GM23338 (cell line): ENCODE measurements around the gene SYT17. TPM values are rescaled to one million over a fixed set of nuclear protein-coding genes. Genes with fewer than 3 reads are reported as not detected.

Source experiments
- ATAC-seq: fragments of 200-7000 bp; cut with Tn5 transposase; 3 replicates; pipeline ENCODE4 v1.9.1; 2020
- DNase-seq: peaks from one replicate; pipeline ENCODE4 v3.0.0-alpha.2; 2015; ENCODE audit warnings: low spot score
- H2AFZ ChIP-seq: fragments of 200-600 bp; sonication (generic); 2 replicates; pipeline ENCODE4 v1.8.0; 2016; ENCODE audit warnings: antibody characterized with exemption, mild to moderate bottlenecking, moderate library complexity
- H3F3A ChIP-seq: fragments of 200-600 bp; sonication (generic); replicated peaks from 2 replicates; pipeline ENCODE4 v1.8.0; 2017; ENCODE audit warnings: antibody characterized with exemption, mixed run types, low read depth
- H3K27ac ChIP-seq: fragments of 200-600 bp; sonication (generic); 2 replicates; pipeline ENCODE4 v1.6.1; 2016; ENCODE audit warnings: low read depth
- H3K27me3 ChIP-seq: fragments of 200-600 bp; sonication (generic); 2 replicates; pipeline ENCODE4 v1.8.0; 2016; ENCODE audit warnings: mild to moderate bottlenecking, mixed run types, moderate library complexity; ENCODE audit not compliant: insufficient read depth
- H3K36me3 ChIP-seq: fragments of 200-600 bp; sonication (generic); 2 replicates; pipeline ENCODE4 v1.8.0; 2016; ENCODE audit warnings: mild to moderate bottlenecking; ENCODE audit not compliant: insufficient read depth
- H3K4me1 ChIP-seq: fragments of 200-600 bp; sonication (generic); 2 replicates; pipeline ENCODE4 v1.8.0; 2016; ENCODE audit warnings: mild to moderate bottlenecking, moderate library complexity; ENCODE audit not compliant: insufficient read depth
- H3K4me2 ChIP-seq: fragments of 200-600 bp; sonication (generic); 2 replicates; pipeline ENCODE4 v1.7.1; 2017; ENCODE audit warnings: mixed run types
- H3K4me3 ChIP-seq: fragments of 200-600 bp; sonication (generic); 2 replicates; pipeline ENCODE4 v1.6.1; 2016; ENCODE audit warnings: mixed run types
- H3K79me2 ChIP-seq: fragments of 200-600 bp; sonication (generic); replicated peaks from 2 replicates; pipeline ENCODE4 v1.8.0; 2017; ENCODE audit warnings: mild to moderate bottlenecking; ENCODE audit not compliant: insufficient read depth
- H3K9me2 ChIP-seq: fragments of 200-600 bp; sonication (generic); 2 replicates; pipeline ENCODE4 v1.8.0; 2017; ENCODE audit not compliant: insufficient read depth
- H4K20me1 ChIP-seq: fragments of 200-600 bp; sonication (generic); replicated peaks from 2 replicates; pipeline ENCODE4 v1.8.0; 2017; ENCODE audit warnings: mild to moderate bottlenecking; ENCODE audit not compliant: insufficient read depth
- H3K27ac Mint-ChIP-seq: 2 replicates; pipeline ENCODE4 v1.8.0; 2020; ENCODE audit warnings: inconsistent platforms, mild to moderate bottlenecking, moderate library complexity, mixed read lengths
- H3K27me3 Mint-ChIP-seq: 3 replicates; pipeline ENCODE4 v1.8.0; 2022; ENCODE audit warnings: low read depth, mild to moderate bottlenecking, moderate library complexity, mixed read lengths, inconsistent platforms; ENCODE audit not compliant: insufficient read depth, poor library complexity
- H3K36me3 Mint-ChIP-seq: 3 replicates; pipeline ENCODE4 v1.8.0; 2021; ENCODE audit warnings: low read depth, mild to moderate bottlenecking, inconsistent platforms, moderate library complexity, mixed read lengths
- H3K4me1 Mint-ChIP-seq: 3 replicates; pipeline ENCODE4 v1.8.0; 2020; ENCODE audit warnings: mild to moderate bottlenecking, inconsistent platforms, mixed read lengths
- H3K4me3 Mint-ChIP-seq: 3 replicates; pipeline ENCODE4 v1.8.0; 2021; ENCODE audit warnings: moderate library complexity, mild to moderate bottlenecking, inconsistent platforms, mixed read lengths
- H3K9me3 Mint-ChIP-seq: 3 replicates; pipeline ENCODE4 v1.8.0; 2020; ENCODE audit warnings: moderate library complexity, mild to moderate bottlenecking, inconsistent platforms, mixed read lengths
- CREB1 ChIP-seq: fragments of 250-450 bp; sonication (Bioruptor Pico); IDR thresholded peaks from 2 replicates; pipeline ENCODE4 v1.5.0; 2020; ENCODE audit warnings: low read depth, mild to moderate bottlenecking, moderate library complexity
- EZH2 ChIP-seq: fragments of 200-600 bp; sonication (generic); IDR thresholded peaks from one replicate; pipeline ENCODE4 v1.8.0; 2017; ENCODE audit warnings: antibody characterized with exemption, mild to moderate bottlenecking, low read depth; ENCODE audit not compliant: unreplicated experiment
- EZH2phosphoT487 ChIP-seq: fragments of 200-600 bp; sonication (generic); IDR thresholded peaks from one replicate; pipeline ENCODE4 v1.8.1; 2018; ENCODE audit warnings: antibody characterized with exemption; ENCODE audit not compliant: unreplicated experiment
- JUNB ChIP-seq: IDR thresholded peaks from one replicate; pipeline ENCODE4 v1.6.1; 2016; ENCODE audit warnings: antibody characterized with exemption; ENCODE audit not compliant: unreplicated experiment
- NANOG ChIP-seq: IDR thresholded peaks from 2 replicates; pipeline ENCODE4 v1.6.1; 2016; ENCODE audit warnings: antibody characterized with exemption, borderline replicate concordance
- POLR2AphosphoS5 ChIP-seq: IDR thresholded peaks from 2 replicates; pipeline ENCODE4 v1.6.1; 2016; ENCODE audit warnings: antibody characterized with exemption, low read depth
- STAT1 ChIP-seq: IDR thresholded peaks from one replicate; pipeline ENCODE4 v1.6.1; 2016; ENCODE audit warnings: antibody characterized with exemption; ENCODE audit not compliant: unreplicated experiment
- ZNF114 ChIP-seq: fragments of 250-450 bp; sonication (Bioruptor Pico); IDR thresholded peaks from 2 replicates; pipeline ENCODE4 v1.5.0; 2020; ENCODE audit warnings: mild to moderate bottlenecking, moderate library complexity
- ZNF331 ChIP-seq: fragments of 250-450 bp; sonication (Bioruptor Pico); IDR thresholded peaks from 2 replicates; pipeline ENCODE4 v1.5.0; 2020; ENCODE audit warnings: low read depth, mild to moderate bottlenecking, moderate library complexity
- polyA plus RNA-seq: library from polyadenylated mRNA; unstranded; fragments of >200 nt; fragmentation: Nextera tagmentation; extraction: Ambion mirVana; gene quantifications from 2 replicates; pipeline ENCODE4 v1.2.1, GENCODE V29; 2016
- total RNA-seq: library from RNA; depleted of rRNA; stranded (reverse); fragments of >200 nt; shearing (Covaris generic); gene quantifications from 2 replicates; pipeline ENCODE4 v1.2.3, GENCODE V29; 2014
- TF ChIP-seq, protein P1 (sequence below): IDR thresholded peaks from one replicate; pipeline ENCODE4 v1.6.1; 2018; ENCODE audit warnings: antibody characterized with exemption; ENCODE audit not compliant: unreplicated experiment
- TF ChIP-seq, protein P2 (sequence below): IDR thresholded peaks from 2 replicates; pipeline ENCODE4 v1.6.1; 2016; ENCODE audit warnings: antibody characterized with exemption
- TF ChIP-seq, protein P3 (sequence below), 2 experiments: fragments of 200-600 bp in 1 of 2; sonication (generic) in 1 of 2; conservative IDR thresholded peaks; 2 replicates each; pipeline versions ENCODE4 v1.5.1 to v1.6.1; 2016 to 2017; ENCODE audit warnings: antibody characterized with exemption in 2 of 2, low read depth in 2 of 2, mild to moderate bottlenecking in 2 of 2, moderate library complexity in 1 of 2

The SYT17 gene
- total and polyA plus RNA-seq, 2 experiments from 2014 or later: 5.3 to 9.5 TPM

DNA sequence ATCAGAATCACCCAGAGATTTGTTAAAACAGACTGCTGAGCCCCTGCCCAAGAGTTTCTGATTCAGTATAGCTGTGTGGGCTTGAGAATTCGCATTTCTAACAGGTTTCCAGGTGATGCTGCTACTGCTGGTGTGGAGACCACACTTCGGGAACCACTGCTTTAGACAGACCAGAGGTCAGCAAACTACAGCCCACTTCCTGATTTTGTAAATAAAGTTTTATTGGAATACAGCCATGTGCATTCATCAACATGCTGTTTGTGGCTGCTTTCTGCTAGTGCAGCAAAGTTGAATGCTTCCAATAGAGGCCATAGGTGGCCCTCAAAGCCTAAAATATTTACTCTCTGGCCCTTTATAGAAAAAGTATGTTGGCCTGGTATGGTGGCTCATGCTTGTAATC is 84.9 kb downstream of the SYT17 start (continued):
- no peak for TF ChIP-seq ZNF331 (CRISPR knock-in tag)
- no peak for TF ChIP-seq ZNF114
- TF ChIP-seq NANOG: no peak
- TF ChIP-seq, protein P1, sequence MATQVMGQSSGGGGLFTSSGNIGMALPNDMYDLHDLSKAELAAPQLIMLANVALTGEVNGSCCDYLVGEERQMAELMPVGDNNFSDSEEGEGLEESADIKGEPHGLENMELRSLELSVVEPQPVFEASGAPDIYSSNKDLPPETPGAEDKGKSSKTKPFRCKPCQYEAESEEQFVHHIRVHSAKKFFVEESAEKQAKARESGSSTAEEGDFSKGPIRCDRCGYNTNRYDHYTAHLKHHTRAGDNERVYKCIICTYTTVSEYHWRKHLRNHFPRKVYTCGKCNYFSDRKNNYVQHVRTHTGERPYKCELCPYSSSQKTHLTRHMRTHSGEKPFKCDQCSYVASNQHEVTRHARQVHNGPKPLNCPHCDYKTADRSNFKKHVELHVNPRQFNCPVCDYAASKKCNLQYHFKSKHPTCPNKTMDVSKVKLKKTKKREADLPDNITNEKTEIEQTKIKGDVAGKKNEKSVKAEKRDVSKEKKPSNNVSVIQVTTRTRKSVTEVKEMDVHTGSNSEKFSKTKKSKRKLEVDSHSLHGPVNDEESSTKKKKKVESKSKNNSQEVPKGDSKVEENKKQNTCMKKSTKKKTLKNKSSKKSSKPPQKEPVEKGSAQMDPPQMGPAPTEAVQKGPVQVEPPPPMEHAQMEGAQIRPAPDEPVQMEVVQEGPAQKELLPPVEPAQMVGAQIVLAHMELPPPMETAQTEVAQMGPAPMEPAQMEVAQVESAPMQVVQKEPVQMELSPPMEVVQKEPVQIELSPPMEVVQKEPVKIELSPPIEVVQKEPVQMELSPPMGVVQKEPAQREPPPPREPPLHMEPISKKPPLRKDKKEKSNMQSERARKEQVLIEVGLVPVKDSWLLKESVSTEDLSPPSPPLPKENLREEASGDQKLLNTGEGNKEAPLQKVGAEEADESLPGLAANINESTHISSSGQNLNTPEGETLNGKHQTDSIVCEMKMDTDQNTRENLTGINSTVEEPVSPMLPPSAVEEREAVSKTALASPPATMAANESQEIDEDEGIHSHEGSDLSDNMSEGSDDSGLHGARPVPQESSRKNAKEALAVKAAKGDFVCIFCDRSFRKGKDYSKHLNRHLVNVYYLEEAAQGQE: no peak
- no peak for TF ChIP-seq POLR2AphosphoS5

DNA sequence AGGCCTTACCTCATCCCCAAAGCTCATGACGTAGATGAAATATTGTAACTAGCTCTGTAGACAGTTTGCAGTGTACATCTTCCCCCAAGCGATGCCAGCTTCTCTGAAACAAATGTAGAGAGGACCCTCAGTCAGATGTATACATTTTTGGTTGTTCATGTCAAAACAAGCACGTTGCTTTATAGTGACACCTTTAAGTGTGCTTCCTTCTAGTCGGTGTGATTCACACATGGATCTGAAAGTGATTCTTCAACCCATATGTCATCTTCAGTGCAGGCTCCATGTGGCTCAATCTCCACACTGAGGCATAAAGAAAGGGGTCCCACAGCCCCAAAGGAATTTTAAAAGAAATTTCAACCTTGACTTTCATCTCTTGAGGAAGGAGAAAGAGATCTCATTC is 86.6 kb downstream of the SYT17 start:
- no peak for ATAC-seq

More for the DNA sequence above, 86.6 kb downstream of the SYT17 start:
- Mint-ChIP-seq H3K36me3 (no peaks in the 10 kb centered on the region), H3K27me3 (no peaks in the 10 kb centered on the region), H3K27ac (no peak overlapping the region), H3K4me1 (peaks cover 16% of the 10 kb centered on the region), H3K4me3 (no peak overlapping the region), H3K9me3 (no peaks in the 10 kb centered on the region; the same call in 2 of the 3 replicates)
- Histone ChIP-seq H4K20me1 (no peaks in the 10 kb centered on the region), H3K4me1 (peaks cover 16% of the 10 kb centered on the region), H3F3A (no peaks in the 10 kb centered on the region), H3K4me2 (no peak overlapping the region), H3K79me2 (no peaks in the 10 kb centered on the region), H3K27me3 (no peaks in the 10 kb centered on the region), H2AFZ (no peak overlapping the region), H3K4me3 (no peak overlapping the region), H3K36me3 (no peaks in the 10 kb centered on the region), H3K9me2 (no peaks in the 10 kb centered on the region; the same call in 1 of the 2 replicates), H3K27ac (no peak overlapping the region)
- DNase-seq: no peak
- TF ChIP-seq, protein P2, sequence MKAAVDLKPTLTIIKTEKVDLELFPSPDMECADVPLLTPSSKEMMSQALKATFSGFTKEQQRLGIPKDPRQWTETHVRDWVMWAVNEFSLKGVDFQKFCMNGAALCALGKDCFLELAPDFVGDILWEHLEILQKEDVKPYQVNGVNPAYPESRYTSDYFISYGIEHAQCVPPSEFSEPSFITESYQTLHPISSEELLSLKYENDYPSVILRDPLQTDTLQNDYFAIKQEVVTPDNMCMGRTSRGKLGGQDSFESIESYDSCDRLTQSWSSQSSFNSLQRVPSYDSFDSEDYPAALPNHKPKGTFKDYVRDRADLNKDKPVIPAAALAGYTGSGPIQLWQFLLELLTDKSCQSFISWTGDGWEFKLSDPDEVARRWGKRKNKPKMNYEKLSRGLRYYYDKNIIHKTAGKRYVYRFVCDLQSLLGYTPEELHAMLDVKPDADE: no peak
- no peak for TF ChIP-seq NANOG
- no peak for TF ChIP-seq ZNF114
- TF ChIP-seq JUNB: no peak
- TF ChIP-seq EZH2phosphoT487: no peak
- TF ChIP-seq, protein P3, sequence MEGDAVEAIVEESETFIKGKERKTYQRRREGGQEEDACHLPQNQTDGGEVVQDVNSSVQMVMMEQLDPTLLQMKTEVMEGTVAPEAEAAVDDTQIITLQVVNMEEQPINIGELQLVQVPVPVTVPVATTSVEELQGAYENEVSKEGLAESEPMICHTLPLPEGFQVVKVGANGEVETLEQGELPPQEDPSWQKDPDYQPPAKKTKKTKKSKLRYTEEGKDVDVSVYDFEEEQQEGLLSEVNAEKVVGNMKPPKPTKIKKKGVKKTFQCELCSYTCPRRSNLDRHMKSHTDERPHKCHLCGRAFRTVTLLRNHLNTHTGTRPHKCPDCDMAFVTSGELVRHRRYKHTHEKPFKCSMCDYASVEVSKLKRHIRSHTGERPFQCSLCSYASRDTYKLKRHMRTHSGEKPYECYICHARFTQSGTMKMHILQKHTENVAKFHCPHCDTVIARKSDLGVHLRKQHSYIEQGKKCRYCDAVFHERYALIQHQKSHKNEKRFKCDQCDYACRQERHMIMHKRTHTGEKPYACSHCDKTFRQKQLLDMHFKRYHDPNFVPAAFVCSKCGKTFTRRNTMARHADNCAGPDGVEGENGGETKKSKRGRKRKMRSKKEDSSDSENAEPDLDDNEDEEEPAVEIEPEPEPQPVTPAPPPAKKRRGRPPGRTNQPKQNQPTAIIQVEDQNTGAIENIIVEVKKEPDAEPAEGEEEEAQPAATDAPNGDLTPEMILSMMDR (conservative IDR thresholded peaks at IDR 0.05; ENCODE audit: low read depth in 2 of 2): no peak
- no peak for TF ChIP-seq CREB1 (CRISPR knock-in tag)
- TF ChIP-seq, protein P1: no peak
- no peak for TF ChIP-seq STAT1
- TF ChIP-seq EZH2: no peak
- no peak for TF ChIP-seq ZNF331 (CRISPR knock-in tag)
- TF ChIP-seq POLR2AphosphoS5: no peak
